ENCODE measurements around the gene CEACAM21. TPM values are rescaled to one million over a fixed set of nuclear protein-coding genes. Genes with fewer than 3 reads are reported as not detected.

CEACAM21 gene
- total RNA-seq, 2 donors from 2014 or later, result 0.44 to 0.51 TPM

GRCh38 chr19:41547569-41547968 is 28.4 kb upstream of the CEACAM21 start:
- H3K27ac Mint-ChIP-seq, result no peak overlapping the region
- WGBS, 2 experiments (ENCODE audit: insufficient coverage in 1 of 2, insufficient read length in 1 of 2), result 73 to 82% methylated on average over 2 of the region's 2 CpGs
- no peaks in the 10 kb centered on the region for H3K9me3 ChIP-seq (ENCODE audit: control insufficient read depth, low read length)
- no peaks in the 10 kb centered on the region for H3K36me3 Mint-ChIP-seq (ENCODE audit: low read depth)
- H3K27ac ChIP-seq (ENCODE audit: low read depth, low read length), result no peak overlapping the region
- peaks cover 5% of the 10 kb centered on the region for H3K4me1 ChIP-seq (ENCODE audit: control insufficient read depth, insufficient read depth, low read length)
- H3K4me1 Mint-ChIP-seq, result peaks cover 21% of the 10 kb centered on the region
- peaks cover 11% of the 10 kb centered on the region for H3K9me3 Mint-ChIP-seq
- H3K27me3 Mint-ChIP-seq (ENCODE audit: insufficient read depth), result peaks cover 4% of the 10 kb centered on the region
- no peaks in the 10 kb centered on the region for H3K36me3 ChIP-seq (ENCODE audit: control insufficient read depth, insufficient read depth, low read length)
- H3K9ac ChIP-seq (ENCODE audit: extremely low read depth, low read length, poor library complexity, severe bottlenecking), result no peak overlapping the region
- H3K27me3 ChIP-seq (ENCODE audit: control insufficient read depth, insufficient read depth, low read length, poor library complexity, severe bottlenecking), result no peaks in the 10 kb centered on the region
- no peak for TF ChIP-seq CTCF (conservative IDR thresholded peaks at IDR 0.05)
- DNase-seq, result no peak
- H3K4me3 Mint-ChIP-seq, result no peak overlapping the region
- no peak overlapping the region for H3K4me3 ChIP-seq (ENCODE audit: low read length)

GRCh38 chr19:41548047-41548446 is 27.9 kb upstream of the CEACAM21 start:
- no peak overlapping the region for H3K27ac Mint-ChIP-seq
- 66 to 80% methylated on average over 3 to 4 of the region's 4 CpGs for WGBS, 2 experiments (ENCODE audit: insufficient coverage in 1 of 2, insufficient read length in 1 of 2)

GRCh38 chr19:41548954-41549688 is 26.8 kb upstream of the CEACAM21 start:
- peaks cover 4% of the 10 kb centered on the region for H3K27me3 Mint-ChIP-seq (ENCODE audit: insufficient read depth)
- H3K27ac ChIP-seq (ENCODE audit: low read depth, low read length), result peak overlapping the region; percentile 61
- 12 to 20% methylated on average over 6 to 9 of the region's 9 CpGs for WGBS, 2 experiments (ENCODE audit: insufficient coverage in 1 of 2, insufficient read length in 1 of 2)
- peak overlapping the region; percentile 66 for H3K4me3 ChIP-seq (ENCODE audit: low read length)
- DNase-seq, result peak; percentile 57
- no peak for TF ChIP-seq CTCF (conservative IDR thresholded peaks at IDR 0.05)
- H3K36me3 Mint-ChIP-seq (ENCODE audit: low read depth), result no peaks in the 10 kb centered on the region
- peaks cover 8% of the 10 kb centered on the region for H3K9me3 ChIP-seq (ENCODE audit: control insufficient read depth, low read length)
- H3K9me3 Mint-ChIP-seq, result peaks cover 24% of the 10 kb centered on the region
- peaks cover 21% of the 10 kb centered on the region for H3K4me1 Mint-ChIP-seq
- H3K27me3 ChIP-seq (ENCODE audit: control insufficient read depth, insufficient read depth, low read length, poor library complexity, severe bottlenecking), result no peaks in the 10 kb centered on the region
- H3K27ac Mint-ChIP-seq, result peak overlapping the region; percentile 78
- H3K9ac ChIP-seq (ENCODE audit: extremely low read depth, low read length, poor library complexity, severe bottlenecking), result no peak overlapping the region
- peak overlapping the region; percentile 35 for H3K4me3 Mint-ChIP-seq
- H3K36me3 ChIP-seq (ENCODE audit: control insufficient read depth, insufficient read depth, low read length), result no peaks in the 10 kb centered on the region
- peaks cover 5% of the 10 kb centered on the region for H3K4me1 ChIP-seq (ENCODE audit: control insufficient read depth, insufficient read depth, low read length)

More at GRCh38 chr19:41548047-41548446, 27.9 kb upstream of the CEACAM21 start:
- H3K9me3 ChIP-seq (ENCODE audit: control insufficient read depth, low read length), result no peaks in the 10 kb centered on the region
- no peak for TF ChIP-seq CTCF (conservative IDR thresholded peaks at IDR 0.05)
- peaks cover 4% of the 10 kb centered on the region for H3K27me3 Mint-ChIP-seq (ENCODE audit: insufficient read depth)
- peaks cover 16% of the 10 kb centered on the region for H3K9me3 Mint-ChIP-seq
- H3K4me3 ChIP-seq (ENCODE audit: low read length), result no peak overlapping the region
- no peaks in the 10 kb centered on the region for H3K27me3 ChIP-seq (ENCODE audit: control insufficient read depth, insufficient read depth, low read length, poor library complexity, severe bottlenecking)
- no peak overlapping the region for H3K9ac ChIP-seq (ENCODE audit: extremely low read depth, low read length, poor library complexity, severe bottlenecking)
- peaks cover 21% of the 10 kb centered on the region for H3K4me1 Mint-ChIP-seq
- H3K36me3 Mint-ChIP-seq (ENCODE audit: low read depth), result no peaks in the 10 kb centered on the region
- no peak overlapping the region for H3K27ac ChIP-seq (ENCODE audit: low read depth, low read length)
- H3K4me1 ChIP-seq (ENCODE audit: control insufficient read depth, insufficient read depth, low read length), result peaks cover 5% of the 10 kb centered on the region
- no peak overlapping the region for H3K4me3 Mint-ChIP-seq
- DNase-seq, result no peak
- H3K36me3 ChIP-seq (ENCODE audit: control insufficient read depth, insufficient read depth, low read length), result no peaks in the 10 kb centered on the region
